BLaER1 (cell line): ENCODE results near the gene SUFU.
A peak's percentile ranks its signal among the peaks of the same experiment; 100 is the strongest.

Source experiments
- H3K27ac ChIP-seq: shearing (Covaris generic); formaldehyde crosslinking; 2 replicates; pipeline ENCODE4 v1.8.1; 2022
- H3K27me3 ChIP-seq: shearing (Covaris generic); formaldehyde crosslinking; 2 replicates; pipeline ENCODE4 v1.8.1; 2022
- H3K36me3 ChIP-seq: shearing (Covaris generic); formaldehyde crosslinking; 2 replicates; pipeline ENCODE4 v1.8.1; 2022
- H3K4me1 ChIP-seq: shearing (Covaris generic); formaldehyde crosslinking; 2 replicates; pipeline ENCODE4 v1.8.1; 2022
- H3K4me2 ChIP-seq: shearing (Covaris generic); formaldehyde crosslinking; 2 replicates; pipeline ENCODE4 v1.8.1; 2022
- H3K4me3 ChIP-seq: shearing (Covaris generic); formaldehyde crosslinking; 2 replicates; pipeline ENCODE4 v1.8.1; 2022
- H3K9ac ChIP-seq: shearing (Covaris generic); formaldehyde crosslinking; 2 replicates; pipeline ENCODE4 v1.8.1; 2022
- H3K9me3 ChIP-seq: shearing (Covaris generic); formaldehyde crosslinking; 2 replicates; pipeline ENCODE4 v1.8.1; 2022
- H4K20me1 ChIP-seq: shearing (Covaris generic); formaldehyde crosslinking; 2 replicates; pipeline ENCODE4 v1.8.1; 2022
- Cebpa-rat ChIP-seq: shearing (Covaris generic); IDR thresholded peaks from 2 replicates; pipeline ENCODE4 v1.8.1; 2022

The SUFU gene

GRCh38 chr10:102601639-102602038, 97.9 kb downstream of the SUFU start:
- no peaks in the 10 kb centered on the region for H4K20me1 ChIP-seq
- no peak for TF ChIP-seq Cebpa-rat
- H3K27me3 ChIP-seq: no peaks in the 10 kb centered on the region
- H3K4me3 ChIP-seq: no peak overlapping the region
- no peaks in the 10 kb centered on the region for H3K9me3 ChIP-seq
- peaks cover 99% of the 10 kb centered on the region for H3K36me3 ChIP-seq
- no peak overlapping the region for H3K9ac ChIP-seq
- no peak overlapping the region for H3K27ac ChIP-seq
- no peak overlapping the region for H3K4me2 ChIP-seq
- peaks cover 31% of the 10 kb centered on the region for H3K4me1 ChIP-seq

GRCh38 chr10:102602272-102603045, 98.7 kb downstream of the SUFU start:
- no peaks in the 10 kb centered on the region for H3K9me3 ChIP-seq
- no peaks in the 10 kb centered on the region for H4K20me1 ChIP-seq
- TF ChIP-seq Cebpa-rat: no peak
- H3K27me3 ChIP-seq: no peaks in the 10 kb centered on the region
- no peak overlapping the region for H3K4me3 ChIP-seq
- H3K9ac ChIP-seq: no peak overlapping the region
- no peak overlapping the region for H3K27ac ChIP-seq
- H3K4me1 ChIP-seq: peaks cover 29% of the 10 kb centered on the region
- peaks cover 94% of the 10 kb centered on the region for H3K36me3 ChIP-seq
- no peak overlapping the region for H3K4me2 ChIP-seq

- Histone ChIP-seq H3K9ac (no peak overlapping the region), H3K27ac (no peak overlapping the region), H3K27me3 (no peaks in the 10 kb centered on the region), H4K20me1 (no peaks in the 10 kb centered on the region), H3K4me1 (peaks cover 26% of the 10 kb centered on the region), H3K4me3 (no peak overlapping the region), H3K9me3 (no peaks in the 10 kb centered on the region), H3K36me3 (peaks cover 80% of the 10 kb centered on the region), H3K4me2 (no peak overlapping the region)
- no peak for TF ChIP-seq Cebpa-rat
Measured at GRCh38 chr10:102603946-102604345, 100.2 kb downstream of the SUFU start.

- no peak overlapping the region for H3K4me2 ChIP-seq
- H3K4me1 ChIP-seq: peaks cover 21% of the 10 kb centered on the region
- H3K9ac ChIP-seq: no peak overlapping the region
- H3K4me3 ChIP-seq: no peak overlapping the region
- no peaks in the 10 kb centered on the region for H3K9me3 ChIP-seq
- no peak overlapping the region for H3K27ac ChIP-seq
- H3K27me3 ChIP-seq: no peaks in the 10 kb centered on the region
- peaks cover 75% of the 10 kb centered on the region for H3K36me3 ChIP-seq
- no peaks in the 10 kb centered on the region for H4K20me1 ChIP-seq
- TF ChIP-seq Cebpa-rat: no peak
Measured at GRCh38 chr10:102604439-102604841, 100.7 kb downstream of the SUFU start.

- Histone ChIP-seq H3K9me3 (no peaks in the 10 kb centered on the region), H3K36me3 (peaks cover 63% of the 10 kb centered on the region), H3K4me3 (no peak overlapping the region), H4K20me1 (no peaks in the 10 kb centered on the region), H3K4me1 (peaks cover 9% of the 10 kb centered on the region; the same call in 1 of the 2 replicates), H3K27ac (no peak overlapping the region), H3K9ac (no peak overlapping the region), H3K27me3 (no peaks in the 10 kb centered on the region), H3K4me2 (no peak overlapping the region)
- TF ChIP-seq Cebpa-rat: no peak
Measured at GRCh38 chr10:102605712-102606111, 101.9 kb downstream of the SUFU start.

- no peaks in the 10 kb centered on the region for H3K27me3 ChIP-seq
- H3K4me1 ChIP-seq: peaks cover 24% of the 10 kb centered on the region
- H3K9me3 ChIP-seq: no peaks in the 10 kb centered on the region
- TF ChIP-seq Cebpa-rat: no peak
- no peak overlapping the region for H3K4me2 ChIP-seq
- H3K27ac ChIP-seq: no peak overlapping the region
- no peak overlapping the region for H3K4me3 ChIP-seq
- H4K20me1 ChIP-seq: no peaks in the 10 kb centered on the region
- peaks cover 43% of the 10 kb centered on the region for H3K36me3 ChIP-seq
- H3K9ac ChIP-seq: no peak overlapping the region
Measured at GRCh38 chr10:102608487-102608886, 104.7 kb downstream of the SUFU start.

GRCh38 chr10:102610441-102610887, 106.7 kb downstream of the SUFU start:
- Histone ChIP-seq H3K27ac (no peak overlapping the region), H3K4me1 (peaks cover 36% of the 10 kb centered on the region)

GRCh38 chr10:102611514-102612087, 107.8 kb downstream of the SUFU start:
- H3K4me1 ChIP-seq: peaks cover 45% of the 10 kb centered on the region
- no peaks in the 10 kb centered on the region for H3K27me3 ChIP-seq
- H3K9ac ChIP-seq: no peak overlapping the region
- no peak overlapping the region for H3K27ac ChIP-seq
- peak overlapping the region; percentile 82 for H3K4me2 ChIP-seq
- H3K9me3 ChIP-seq: no peaks in the 10 kb centered on the region
- peaks cover 35% of the 10 kb centered on the region for H3K36me3 ChIP-seq
- no peaks in the 10 kb centered on the region for H4K20me1 ChIP-seq
- no peak overlapping the region for H3K4me3 ChIP-seq
- no peak for TF ChIP-seq Cebpa-rat

More at GRCh38 chr10:102610441-102610887, 106.7 kb downstream of the SUFU start:
- H3K9me3 ChIP-seq: no peaks in the 10 kb centered on the region
- peaks cover 37% of the 10 kb centered on the region for H3K36me3 ChIP-seq
- no peaks in the 10 kb centered on the region for H4K20me1 ChIP-seq
- H3K9ac ChIP-seq: no peak overlapping the region
- no peak for TF ChIP-seq Cebpa-rat
- H3K27me3 ChIP-seq: no peaks in the 10 kb centered on the region
- H3K4me2 ChIP-seq: no peak overlapping the region
- H3K4me3 ChIP-seq: no peak overlapping the region

GRCh38 chr10:102612964-102613275, 109.1 kb downstream of the SUFU start:
- Histone ChIP-seq H3K4me3 (no peak overlapping the region), H3K4me1 (peaks cover 46% of the 10 kb centered on the region), H4K20me1 (no peaks in the 10 kb centered on the region), H3K27me3 (no peaks in the 10 kb centered on the region), H3K9me3 (no peaks in the 10 kb centered on the region), H3K36me3 (peaks cover 45% of the 10 kb centered on the region), H3K4me2 (peak overlapping the region; percentile 82), H3K27ac (peak overlapping the region; percentile 73), H3K9ac (peak overlapping the region; percentile 56; the same call in 1 of the 2 replicates)
- TF ChIP-seq Cebpa-rat: no peak

GRCh38 chr10:102613286-102613685, 109.5 kb downstream of the SUFU start:
- no peaks in the 10 kb centered on the region for H3K9me3 ChIP-seq
- no peak for TF ChIP-seq Cebpa-rat

More at GRCh38 chr10:102613286-102613685, 109.5 kb downstream of the SUFU start:
- peak overlapping the region; percentile 82 for H3K4me2 ChIP-seq
- no peak overlapping the region for H3K4me3 ChIP-seq
- no peaks in the 10 kb centered on the region for H3K27me3 ChIP-seq
- peak overlapping the region; percentile 56; the same call in 1 of the 2 replicates for H3K9ac ChIP-seq
- peaks cover 46% of the 10 kb centered on the region for H3K4me1 ChIP-seq
- H3K36me3 ChIP-seq: peaks cover 48% of the 10 kb centered on the region
- no peaks in the 10 kb centered on the region for H4K20me1 ChIP-seq
- H3K27ac ChIP-seq: peak overlapping the region; percentile 73
